HL-60 (cell line): Measurements from ENCODE around the gene PBXIP1.

Experiments used
- DNase-seq, 2 experiments: peaks; one replicate each; pipeline ENCODE4 v3.0.0-alpha.2; 2010 to 2020; ENCODE audit warnings: low read depth in 1 of 2, low spot score in 1 of 2
- H3K27ac ChIP-seq: fragments of 250-450 bp; sonication (Bioruptor Pico); replicated peaks from 2 replicates; pipeline ENCODE4 v1.5.1; 2020; ENCODE audit warnings: mild to moderate bottlenecking, moderate library complexity
- H3K27me3 ChIP-seq: fragments of 250-450 bp; sonication (Bioruptor Pico); 2 replicates; pipeline ENCODE4 v1.5.1; 2021; ENCODE audit warnings: mild to moderate bottlenecking, moderate library complexity; ENCODE audit not compliant: insufficient read depth, poor library complexity, severe bottlenecking
- H3K4me3 ChIP-seq: replicated peaks from 2 replicates; pipeline ENCODE4 v1.5.1; 2011; ENCODE audit warnings: mild to moderate bottlenecking, control low read depth, low read length; ENCODE audit not compliant: insufficient read depth
- CTCF ChIP-seq: IDR thresholded peaks from one replicate; pipeline ENCODE4 v1.5.1; 2011; ENCODE audit warnings: low read length, control low read depth, inconsistent platforms; ENCODE audit not compliant: insufficient read depth
- GABPA ChIP-seq: IDR thresholded peaks from 2 replicates; pipeline ENCODE4 v1.6.1; 2012; ENCODE audit warnings: low read depth
- POLR2AphosphoS5 ChIP-seq: IDR thresholded peaks from 2 replicates; pipeline ENCODE4 v1.6.1; 2012; ENCODE audit warnings: low read depth
- REST ChIP-seq: IDR thresholded peaks from 2 replicates; pipeline ENCODE4 v1.6.1; 2012; ENCODE audit warnings: low read depth; ENCODE audit not compliant: insufficient replicate concordance
- SPI1 ChIP-seq: IDR thresholded peaks from 2 replicates; pipeline ENCODE4 v1.6.1; 2012; ENCODE audit warnings: low read depth, mild to moderate bottlenecking, borderline replicate concordance

Gene PBXIP1

GRCh38 chr1:154943649-154944400, 12.1 kb downstream of the PBXIP1 start:
- peak in 1 of 2 experiments; percentile 83 for DNase-seq
- no peak overlapping the region for H3K4me3 ChIP-seq

GRCh38 chr1:154941333-154942013, 14.4 kb downstream of the PBXIP1 start:
- TF ChIP-seq CTCF, result no peak
- TF ChIP-seq GABPA, result no peak
- no peak for TF ChIP-seq POLR2AphosphoS5
- no peak for TF ChIP-seq REST
- no peak for TF ChIP-seq SPI1
- no peak overlapping the region for H3K27ac ChIP-seq
- no peaks in the 10 kb centered on the region for H3K27me3 ChIP-seq
- no peak for DNase-seq
- no peak overlapping the region for H3K4me3 ChIP-seq

More at GRCh38 chr1:154943649-154944400, 12.1 kb downstream of the PBXIP1 start:
- no peak for TF ChIP-seq GABPA
- no peak for TF ChIP-seq POLR2AphosphoS5
- TF ChIP-seq REST, result no peak
- peak; percentile 84 for TF ChIP-seq CTCF
- 0 out of 2 replicates have a peak, but pooled peaks have one; percentile 0 for TF ChIP-seq SPI1
- Histone ChIP-seq H3K27me3 (no peaks in the 10 kb centered on the region), H3K27ac (peak overlapping the region; percentile 26)

- DNase-seq, result no peak
- TF ChIP-seq GABPA (no peak), REST (no peak), POLR2AphosphoS5 (no peak), CTCF (no peak), SPI1 (no peak)
- Histone ChIP-seq H3K4me3 (no peak overlapping the region), H3K27ac (no peak overlapping the region), H3K27me3 (no peaks in the 10 kb centered on the region)
Observed at GRCh38 chr1:154940651-154941194, 15.2 kb downstream of the PBXIP1 start.
